Sigmoid colon (tissue), 4 donors: Measurements from ENCODE around the gene PRSS37.
"Not testable (repeated sequence)": the region's sequence is repeated elsewhere in the genome, so short reads cannot be mapped to it uniquely, and the experiment has no call there.

Experiments used
- CTCF ChIP-seq, 4 experiments: fragments of 450-650 bp in 3 of 4; fragments of 200-600 bp in 1 of 4; IDR thresholded peaks; one replicate each; pipeline ENCODE4 v1.5.1; 2016 to 2019; ENCODE audit warnings: antibody characterized with exemption in 4 of 4, mild to moderate bottlenecking in 3 of 4, moderate library complexity in 2 of 4
- POLR2A ChIP-seq, 2 donors: fragments of 450-650 bp; IDR thresholded peaks; one replicate each; pipeline ENCODE4 v1.6.1; 2016; ENCODE audit warnings: antibody characterized with exemption in 2 of 2, mild to moderate bottlenecking in 2 of 2, moderate library complexity in 2 of 2
- POLR2AphosphoS5 ChIP-seq, 4 donors: sonication (generic); formaldehyde crosslinking; IDR thresholded peaks; one replicate each; pipeline ENCODE4 v1.6.1; 2017; ENCODE audit warnings: antibody characterized with exemption in 4 of 4

GRCh38 chr7:141822432-141822831, 18.9 kb downstream of the PRSS37 start:
- TF ChIP-seq CTCF, POLR2A, POLR2AphosphoS5 (IDR thresholded peaks at IDR 0.05): not testable (repeated sequence)
